ENCODE data around the gene TIGD7.
A peak's percentile ranks its signal among the peaks of the same experiment; 100 is the strongest.

The TIGD7 gene

DNA sequence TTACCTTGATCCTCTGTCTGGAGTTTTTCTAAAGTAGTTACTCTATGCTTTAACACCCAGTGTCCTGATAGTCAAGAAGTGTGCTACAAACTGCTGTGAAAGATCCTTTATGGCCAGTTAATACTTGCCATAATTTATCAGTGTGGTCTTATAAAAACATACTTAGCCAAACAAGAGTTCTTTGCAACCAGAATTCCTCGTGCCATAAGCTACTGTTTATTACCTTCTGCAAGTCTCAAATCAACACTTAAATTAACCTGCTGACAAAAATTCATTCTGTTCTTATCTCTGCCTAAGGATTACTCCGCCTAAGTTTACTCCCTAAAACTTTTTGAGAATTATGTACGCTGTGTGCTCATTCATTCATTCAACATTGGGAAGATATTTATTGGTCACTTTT lies 22.9 kb upstream of the TIGD7 start:
- DNase-seq: no peak
- Histone ChIP-seq H3K4me1 (ENCODE audit: control extremely low read depth in 1 of 4, control insufficient read depth in 4 of 4, insufficient read depth in 4 of 4, low read length in 3 of 4) (no peaks in the 10 kb centered on the region), H3K36me3 (ENCODE audit: control insufficient read depth in 4 of 4, insufficient read depth in 4 of 4, low read length in 3 of 4) (no peaks in the 10 kb centered on the region), H3K4me3 (ENCODE audit: control insufficient read depth in 1 of 7, extremely low read depth in 1 of 7, insufficient read depth in 4 of 7, low read depth in 2 of 7, low read length in 6 of 7) (no peak overlapping the region), H3K9me3 (ENCODE audit: control extremely low read depth in 1 of 5, control insufficient read depth in 4 of 5, insufficient read depth in 2 of 5, low read depth in 1 of 5, low read length in 4 of 5) (peaks cover 0 to 30% (median 14%) of the 10 kb centered on the region in 5 experiments), H3K27me3 (replicated peaks in 2 of 5; ENCODE audit: control insufficient read depth in 4 of 5, insufficient read depth in 5 of 5, low read length in 4 of 5) (no peaks in the 10 kb centered on the region), H3K27ac (ENCODE audit: insufficient read depth in 1 of 2, low read depth in 1 of 2, low read length in 2 of 2, poor library complexity in 1 of 2, severe bottlenecking in 2 of 2) (no peak overlapping the region)
- CTCF ChIA-PET: no interaction called here
- 67% methylated on average over 1 of the region's 3 CpGs for WGBS (ENCODE audit: insufficient coverage)
- POLR2A ChIA-PET: interaction anchor here (0.6 kb wide), 1 partner anchor 55 kb away, joined by 4 read pairs; no protein-coding TSS in a partner anchor

GRCh38 chr16:3327514-3327913 lies 22.3 kb upstream of the TIGD7 start:
- no peak overlapping the region for H3K27ac ChIP-seq (ENCODE audit: insufficient read depth in 1 of 2, low read depth in 1 of 2, low read length in 2 of 2, poor library complexity in 1 of 2, severe bottlenecking in 2 of 2)
- no peaks in the 10 kb centered on the region for H3K36me3 ChIP-seq (ENCODE audit: control insufficient read depth in 4 of 4, insufficient read depth in 4 of 4, low read length in 3 of 4)
- no peaks in the 10 kb centered on the region for H3K4me1 ChIP-seq (ENCODE audit: control extremely low read depth in 1 of 4, control insufficient read depth in 4 of 4, insufficient read depth in 4 of 4, low read length in 3 of 4)
- DNase-seq: no peak
- WGBS (ENCODE audit: insufficient coverage): 87% methylated on average over 4 of the region's 4 CpGs
- CTCF ChIA-PET: no interaction called here
- no peaks in the 10 kb centered on the region for H3K27me3 ChIP-seq (replicated peaks in 2 of 5; ENCODE audit: control insufficient read depth in 4 of 5, insufficient read depth in 5 of 5, low read length in 4 of 5)
- no peak overlapping the region for H3K4me3 ChIP-seq (ENCODE audit: control insufficient read depth in 1 of 7, extremely low read depth in 1 of 7, insufficient read depth in 4 of 7, low read depth in 2 of 7, low read length in 6 of 7)
- peaks cover 0 to 33% (median 14%) of the 10 kb centered on the region in 5 experiments for H3K9me3 ChIP-seq (ENCODE audit: control extremely low read depth in 1 of 5, control insufficient read depth in 4 of 5, insufficient read depth in 2 of 5, low read depth in 1 of 5, low read length in 4 of 5)
- POLR2A ChIA-PET: no interaction called here

GRCh38 chr16:3321816-3322215 lies 16.6 kb upstream of the TIGD7 start:
- no peak for DNase-seq
- ChIA-PET CTCF (interaction anchor here (0.8 to 1.2 kb wide), 2 partner anchors 9 to 10 kb away, joined by 3 read pairs; no protein-coding TSS in a partner anchor), POLR2A (no interaction called here)
- H3K27ac ChIP-seq (ENCODE audit: insufficient read depth in 1 of 2, low read depth in 1 of 2, low read length in 2 of 2, poor library complexity in 1 of 2, severe bottlenecking in 2 of 2): no peak overlapping the region
- no peaks in the 10 kb centered on the region for H3K27me3 ChIP-seq (replicated peaks in 2 of 5; ENCODE audit: control insufficient read depth in 4 of 5, insufficient read depth in 5 of 5, low read length in 4 of 5)
- 33% methylated on average over 1 of the region's 2 CpGs for WGBS (ENCODE audit: insufficient coverage)
- H3K4me1 ChIP-seq (ENCODE audit: control extremely low read depth in 1 of 4, control insufficient read depth in 4 of 4, insufficient read depth in 4 of 4, low read length in 3 of 4): no peaks in the 10 kb centered on the region
- H3K4me3 ChIP-seq (ENCODE audit: control insufficient read depth in 1 of 7, extremely low read depth in 1 of 7, insufficient read depth in 4 of 7, low read depth in 2 of 7, low read length in 6 of 7): no peak overlapping the region
- peaks cover 16 to 74% (median 55%) of the 10 kb centered on the region in 5 experiments for H3K9me3 ChIP-seq (ENCODE audit: control extremely low read depth in 1 of 5, control insufficient read depth in 4 of 5, insufficient read depth in 2 of 5, low read depth in 1 of 5, low read length in 4 of 5)
- H3K36me3 ChIP-seq (ENCODE audit: control insufficient read depth in 4 of 4, insufficient read depth in 4 of 4, low read length in 3 of 4): peaks cover 13 to 16% (median 15%) of the 10 kb centered on the region in 4 experiments

GRCh38 chr16:3317315-3317999 lies 12.2 kb upstream of the TIGD7 start:
- no peak overlapping the region for H3K27ac ChIP-seq (ENCODE audit: insufficient read depth in 1 of 2, low read depth in 1 of 2, low read length in 2 of 2, poor library complexity in 1 of 2, severe bottlenecking in 2 of 2)
- ChIA-PET POLR2A (no interaction called here), CTCF (interaction anchor here (0.9 kb wide), 1 partner anchor 10 kb away, joined by 3 read pairs; no protein-coding TSS in a partner anchor)
- peaks cover 16 to 94% (median 77%) of the 10 kb centered on the region in 5 experiments for H3K9me3 ChIP-seq (ENCODE audit: control extremely low read depth in 1 of 5, control insufficient read depth in 4 of 5, insufficient read depth in 2 of 5, low read depth in 1 of 5, low read length in 4 of 5)
- no peak overlapping the region for H3K4me3 ChIP-seq (ENCODE audit: control insufficient read depth in 1 of 7, extremely low read depth in 1 of 7, insufficient read depth in 4 of 7, low read depth in 2 of 7, low read length in 6 of 7)
- H3K36me3 ChIP-seq (ENCODE audit: control insufficient read depth in 4 of 4, insufficient read depth in 4 of 4, low read length in 3 of 4): peaks cover 34 to 58% (median 50%) of the 10 kb centered on the region in 4 experiments
- H3K27me3 ChIP-seq (replicated peaks in 2 of 5; ENCODE audit: control insufficient read depth in 4 of 5, insufficient read depth in 5 of 5, low read length in 4 of 5): no peaks in the 10 kb centered on the region
- 100% methylated on average over 2 of the region's 3 CpGs for WGBS (ENCODE audit: insufficient coverage)
- H3K4me1 ChIP-seq (ENCODE audit: control extremely low read depth in 1 of 4, control insufficient read depth in 4 of 4, insufficient read depth in 4 of 4, low read length in 3 of 4): no peaks in the 10 kb centered on the region
- DNase-seq: peak in 2 of 3 donors; percentile 36 to 44

- peaks cover 3 to 96% (median 80%) of the 10 kb centered on the region in 5 experiments for H3K9me3 ChIP-seq (ENCODE audit: control extremely low read depth in 1 of 5, control insufficient read depth in 4 of 5, insufficient read depth in 2 of 5, low read depth in 1 of 5, low read length in 4 of 5)
- no peaks in the 10 kb centered on the region for H3K27me3 ChIP-seq (replicated peaks in 2 of 5; ENCODE audit: control insufficient read depth in 4 of 5, insufficient read depth in 5 of 5, low read length in 4 of 5)
- 100% methylated on average over 3 of the region's 4 CpGs for WGBS (ENCODE audit: insufficient coverage)
- CTCF ChIA-PET: interaction anchor here (0.7 to 1.2 kb wide), 2 partner anchors 11 to 22 kb away, joined by 3 read pairs; no protein-coding TSS in a partner anchor
- DNase-seq: no peak
- POLR2A ChIA-PET: no interaction called here
- H3K4me1 ChIP-seq (ENCODE audit: control extremely low read depth in 1 of 4, control insufficient read depth in 4 of 4, insufficient read depth in 4 of 4, low read length in 3 of 4): no peaks in the 10 kb centered on the region
- no peak overlapping the region for H3K4me3 ChIP-seq (ENCODE audit: control insufficient read depth in 1 of 7, extremely low read depth in 1 of 7, insufficient read depth in 4 of 7, low read depth in 2 of 7, low read length in 6 of 7)
- peaks cover 33 to 88% (median 63%) of the 10 kb centered on the region in 4 experiments for H3K36me3 ChIP-seq (ENCODE audit: control insufficient read depth in 4 of 4, insufficient read depth in 4 of 4, low read length in 3 of 4)
- H3K27ac ChIP-seq (ENCODE audit: insufficient read depth in 1 of 2, low read depth in 1 of 2, low read length in 2 of 2, poor library complexity in 1 of 2, severe bottlenecking in 2 of 2): no peak overlapping the region
Observed at GRCh38 chr16:3311496-3311895, 6.3 kb upstream of the TIGD7 start.

DNA sequence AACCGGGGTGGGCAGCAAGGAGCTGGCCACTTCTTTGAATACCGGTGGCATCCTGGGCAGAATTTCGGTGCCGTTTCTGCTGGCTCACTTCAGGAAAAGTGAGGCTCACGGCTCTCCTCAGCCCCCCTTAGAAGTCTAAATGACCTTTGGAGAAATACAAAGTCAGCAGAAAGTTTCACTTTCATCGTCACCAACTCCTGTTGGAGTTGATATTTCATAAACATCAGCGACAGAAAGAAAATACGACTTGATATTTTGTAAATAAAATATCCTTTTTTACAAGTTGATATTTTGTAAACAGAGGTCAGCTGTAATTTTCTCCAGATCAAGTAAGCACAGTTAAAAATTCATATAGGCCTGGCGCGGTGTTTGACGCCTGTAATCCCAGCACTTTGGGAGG lies 848 bp upstream of the TIGD7 start:
- 57% methylated on average over 8 of the region's 11 CpGs for WGBS (ENCODE audit: insufficient coverage)
- Histone ChIP-seq H3K9me3 (ENCODE audit: control extremely low read depth in 1 of 5, control insufficient read depth in 4 of 5, insufficient read depth in 2 of 5, low read depth in 1 of 5, low read length in 4 of 5) (peaks cover 9 to 71% (median 56%) of the 10 kb centered on the region in 5 experiments), H3K4me3 (ENCODE audit: control insufficient read depth in 1 of 7, extremely low read depth in 1 of 7, insufficient read depth in 4 of 7, low read depth in 2 of 7, low read length in 6 of 7) (peak overlapping the region; percentile 70 to 83 (median 81)), H3K4me1 (ENCODE audit: control extremely low read depth in 1 of 4, control insufficient read depth in 4 of 4, insufficient read depth in 4 of 4, low read length in 3 of 4) (peaks cover 2 to 14% (median 10%) of the 10 kb centered on the region in 4 experiments), H3K36me3 (ENCODE audit: control insufficient read depth in 4 of 4, insufficient read depth in 4 of 4, low read length in 3 of 4) (peaks cover 11 to 50% (median 27%) of the 10 kb centered on the region in 4 experiments), H3K27me3 (replicated peaks in 2 of 5; ENCODE audit: control insufficient read depth in 4 of 5, insufficient read depth in 5 of 5, low read length in 4 of 5) (no peaks in the 10 kb centered on the region), H3K27ac (ENCODE audit: insufficient read depth in 1 of 2, low read depth in 1 of 2, low read length in 2 of 2, poor library complexity in 1 of 2, severe bottlenecking in 2 of 2) (peak overlapping the region in 1 of 2 experiments; percentile 86)
- CTCF ChIA-PET: no interaction called here
- DNase-seq: no peak
- POLR2A ChIA-PET: interaction anchor here (0.8 to 1.7 kb wide), 3 partner anchors 23 to 173 kb away, joined by 4 to 5 read pairs (median 4); no protein-coding TSS in a partner anchor

- peaks cover 2 to 14% (median 10%) of the 10 kb centered on the region in 4 experiments for H3K4me1 ChIP-seq (ENCODE audit: control extremely low read depth in 1 of 4, control insufficient read depth in 4 of 4, insufficient read depth in 4 of 4, low read length in 3 of 4)
- peaks cover 17 to 54% (median 32%) of the 10 kb centered on the region in 4 experiments for H3K36me3 ChIP-seq (ENCODE audit: control insufficient read depth in 4 of 4, insufficient read depth in 4 of 4, low read length in 3 of 4)
- peak overlapping the region in 1 of 2 experiments; percentile 86 for H3K27ac ChIP-seq (ENCODE audit: insufficient read depth in 1 of 2, low read depth in 1 of 2, low read length in 2 of 2, poor library complexity in 1 of 2, severe bottlenecking in 2 of 2)
- ChIA-PET CTCF (interaction anchor here (1.2 kb wide), 2 partner anchors 26 to 48 kb away, joined by 3 read pairs; no protein-coding TSS in a partner anchor), POLR2A (interaction anchor here (1.4 kb wide), 1 partner anchor 22 kb away, joined by 5 read pairs; no protein-coding TSS in a partner anchor)
- peaks cover 12 to 71% (median 58%) of the 10 kb centered on the region in 5 experiments for H3K9me3 ChIP-seq (ENCODE audit: control extremely low read depth in 1 of 5, control insufficient read depth in 4 of 5, insufficient read depth in 2 of 5, low read depth in 1 of 5, low read length in 4 of 5)
- 88% methylated on average over 3 of the region's 4 CpGs for WGBS (ENCODE audit: insufficient coverage)
- H3K4me3 ChIP-seq (ENCODE audit: control insufficient read depth in 1 of 7, extremely low read depth in 1 of 7, insufficient read depth in 4 of 7, low read depth in 2 of 7, low read length in 6 of 7): peak overlapping the region in 4 of 7 experiments; percentile 78 to 83 (median 82)
- H3K27me3 ChIP-seq (replicated peaks in 2 of 5; ENCODE audit: control insufficient read depth in 4 of 5, insufficient read depth in 5 of 5, low read length in 4 of 5): no peaks in the 10 kb centered on the region
- no peak for DNase-seq
Observed at GRCh38 chr16:3304370-3304769, 860 bp downstream of the TIGD7 start.
